Measurements from ENCODE around the gene ETV6. TPM values are rescaled to one million over a fixed set of nuclear protein-coding genes. Genes with fewer than 3 reads are reported as not detected.

The ETV6 gene
- total RNA-seq, 1 donor from 2014 or later, result 31.4 TPM

DNA sequence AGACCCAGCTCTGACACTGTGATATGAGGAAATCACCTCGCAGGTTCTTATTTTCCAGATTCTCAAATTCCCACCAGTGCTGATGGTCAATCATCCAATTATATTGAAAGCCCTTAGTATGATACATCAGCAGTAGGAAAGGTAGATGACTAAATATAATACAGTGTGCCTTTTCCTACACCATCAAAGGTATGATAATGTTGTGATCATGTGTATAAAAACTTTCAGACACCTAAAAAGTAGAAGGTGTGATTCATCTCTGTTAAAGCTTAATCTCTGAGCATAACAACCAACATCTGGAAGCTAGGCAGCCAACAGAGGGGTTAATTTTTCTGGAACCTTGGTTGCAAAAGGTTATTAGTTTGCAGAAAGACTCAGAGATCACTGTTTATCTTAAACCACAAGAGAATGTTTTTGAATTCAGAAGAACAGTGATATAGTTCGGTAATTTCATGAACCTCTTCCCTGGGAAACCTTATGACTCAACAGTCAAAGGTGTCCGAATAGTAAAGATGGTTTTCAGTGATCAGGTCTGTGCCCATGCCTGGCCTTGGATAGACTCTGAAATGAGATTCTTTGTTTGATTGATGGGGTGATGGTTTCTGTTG, 122.5 kb downstream of the ETV6 start:
- Mint-ChIP-seq H3K27me3 (ENCODE audit: low read depth) (no peaks in the 10 kb centered on the region), H3K4me1 (peaks cover 46% of the 10 kb centered on the region), H3K27ac (no peak overlapping the region), H3K36me3 (peaks cover 6% of the 10 kb centered on the region), H3K9me3 (no peaks in the 10 kb centered on the region), H3K4me3 (no peak overlapping the region)
- TF ChIP-seq, protein P1, sequence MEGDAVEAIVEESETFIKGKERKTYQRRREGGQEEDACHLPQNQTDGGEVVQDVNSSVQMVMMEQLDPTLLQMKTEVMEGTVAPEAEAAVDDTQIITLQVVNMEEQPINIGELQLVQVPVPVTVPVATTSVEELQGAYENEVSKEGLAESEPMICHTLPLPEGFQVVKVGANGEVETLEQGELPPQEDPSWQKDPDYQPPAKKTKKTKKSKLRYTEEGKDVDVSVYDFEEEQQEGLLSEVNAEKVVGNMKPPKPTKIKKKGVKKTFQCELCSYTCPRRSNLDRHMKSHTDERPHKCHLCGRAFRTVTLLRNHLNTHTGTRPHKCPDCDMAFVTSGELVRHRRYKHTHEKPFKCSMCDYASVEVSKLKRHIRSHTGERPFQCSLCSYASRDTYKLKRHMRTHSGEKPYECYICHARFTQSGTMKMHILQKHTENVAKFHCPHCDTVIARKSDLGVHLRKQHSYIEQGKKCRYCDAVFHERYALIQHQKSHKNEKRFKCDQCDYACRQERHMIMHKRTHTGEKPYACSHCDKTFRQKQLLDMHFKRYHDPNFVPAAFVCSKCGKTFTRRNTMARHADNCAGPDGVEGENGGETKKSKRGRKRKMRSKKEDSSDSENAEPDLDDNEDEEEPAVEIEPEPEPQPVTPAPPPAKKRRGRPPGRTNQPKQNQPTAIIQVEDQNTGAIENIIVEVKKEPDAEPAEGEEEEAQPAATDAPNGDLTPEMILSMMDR (IDR thresholded peaks at IDR 0.05; ENCODE audit: unreplicated experiment), result no peak
- DNase-seq (ENCODE audit: low spot score in 2 of 2, unreplicated experiment in 2 of 2), result no peak

DNA sequence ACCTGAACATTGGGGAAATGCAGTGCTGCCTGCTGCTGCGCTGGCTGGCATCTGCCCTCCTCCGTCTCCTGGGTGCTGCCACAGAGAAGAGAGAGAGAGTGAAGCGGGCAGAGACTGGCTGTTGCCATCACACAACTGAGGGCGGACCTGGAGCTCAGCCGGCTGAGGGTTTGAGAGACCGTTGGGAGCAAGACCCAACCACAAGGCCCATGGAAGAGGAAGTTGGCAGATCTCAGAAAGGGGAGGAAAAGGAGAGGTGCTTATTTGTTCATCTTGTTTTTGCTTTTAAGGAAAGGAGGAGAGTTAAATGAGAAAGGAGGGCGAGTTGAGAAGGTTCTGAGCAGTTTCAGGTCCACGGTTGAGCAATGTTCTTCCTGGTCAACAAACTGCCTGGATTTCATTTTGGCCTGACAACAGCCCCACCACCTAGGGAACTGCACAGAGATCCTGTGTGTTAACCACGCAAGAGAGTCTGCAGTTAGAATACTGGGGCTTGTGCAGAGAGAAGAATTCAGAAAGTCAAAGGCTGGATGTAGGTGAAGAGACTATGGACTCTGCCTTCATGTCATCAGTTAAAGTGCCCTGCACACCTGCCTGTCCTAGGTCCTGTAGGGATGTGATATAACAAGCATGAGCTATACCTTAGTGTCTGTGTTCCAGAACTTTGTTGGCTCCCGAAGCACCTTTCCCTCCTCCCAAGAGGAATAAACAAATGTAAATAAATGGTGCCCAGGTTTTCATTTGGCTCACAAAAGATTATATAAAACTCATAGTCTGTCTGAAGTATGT, 124.6 kb downstream of the ETV6 start:
- Mint-ChIP-seq H3K4me3 (no peak overlapping the region), H3K27ac (no peak overlapping the region), H3K4me1 (peaks cover 49% of the 10 kb centered on the region), H3K36me3 (peaks cover 6% of the 10 kb centered on the region), H3K27me3 (ENCODE audit: low read depth) (no peaks in the 10 kb centered on the region), H3K9me3 (no peaks in the 10 kb centered on the region)
- no peak for DNase-seq (ENCODE audit: low spot score in 2 of 2, unreplicated experiment in 2 of 2)
- TF ChIP-seq, protein P1 (IDR thresholded peaks at IDR 0.05; ENCODE audit: unreplicated experiment), result no peak

DNA sequence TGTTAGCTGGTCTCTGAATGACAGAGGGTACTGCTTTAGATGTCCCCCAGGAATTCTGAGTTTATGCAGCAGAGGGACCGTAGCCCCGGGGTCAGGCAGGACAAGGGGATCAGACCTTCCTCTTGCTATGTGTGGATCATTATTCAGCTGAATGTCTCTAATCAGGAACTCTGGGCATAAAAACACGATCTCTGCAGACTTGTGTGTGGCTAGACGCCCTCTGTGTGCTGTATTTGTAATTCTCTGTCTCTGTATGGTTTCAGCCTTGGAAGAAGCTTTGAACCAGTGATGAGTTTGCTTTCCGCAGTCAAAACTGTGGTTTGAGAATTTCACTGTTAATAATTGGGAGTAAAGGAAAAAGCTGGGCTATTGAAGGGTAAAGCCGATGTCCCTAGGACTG, 125.3 kb downstream of the ETV6 start:
- no peaks in the 10 kb centered on the region for H3K27me3 Mint-ChIP-seq (ENCODE audit: low read depth)
- H3K4me3 Mint-ChIP-seq, result no peak overlapping the region
- peaks cover 6% of the 10 kb centered on the region for H3K36me3 Mint-ChIP-seq
- H3K4me1 Mint-ChIP-seq, result peaks cover 49% of the 10 kb centered on the region
- no peak for DNase-seq (ENCODE audit: low spot score in 2 of 2, unreplicated experiment in 2 of 2)
- H3K9me3 Mint-ChIP-seq, result no peaks in the 10 kb centered on the region
- H3K27ac Mint-ChIP-seq, result no peak overlapping the region
- TF ChIP-seq, protein P1 (IDR thresholded peaks at IDR 0.05; ENCODE audit: unreplicated experiment), result no peak

DNA sequence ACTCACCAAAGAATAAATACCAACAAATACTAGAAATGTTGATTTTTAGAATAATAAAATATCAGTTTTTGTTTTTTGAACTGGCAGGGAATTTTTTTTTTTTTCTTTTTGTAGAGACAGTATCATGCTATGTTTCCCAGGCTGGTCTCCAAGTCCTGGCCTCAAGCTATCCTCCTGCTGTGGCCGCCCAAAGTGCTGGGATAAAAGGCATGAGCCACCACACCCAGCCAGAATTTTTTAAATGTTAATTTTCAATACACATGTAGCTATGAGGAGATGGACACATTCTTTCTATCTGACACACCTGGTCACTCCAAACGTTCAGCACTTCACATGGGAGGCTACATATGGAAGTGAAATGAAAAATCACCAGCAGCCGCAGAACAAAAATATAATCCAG, 126.8 kb downstream of the ETV6 start:
- no peak overlapping the region for H3K27ac Mint-ChIP-seq
- peaks cover 46% of the 10 kb centered on the region for H3K4me1 Mint-ChIP-seq
- H3K4me3 Mint-ChIP-seq, result no peak overlapping the region
- DNase-seq (ENCODE audit: low spot score in 2 of 2, unreplicated experiment in 2 of 2), result no peak
- peaks cover 6% of the 10 kb centered on the region for H3K36me3 Mint-ChIP-seq
- no peaks in the 10 kb centered on the region for H3K27me3 Mint-ChIP-seq (ENCODE audit: low read depth)
- H3K9me3 Mint-ChIP-seq, result no peaks in the 10 kb centered on the region
- TF ChIP-seq, protein P1 (IDR thresholded peaks at IDR 0.05; ENCODE audit: unreplicated experiment), result no peak

DNA sequence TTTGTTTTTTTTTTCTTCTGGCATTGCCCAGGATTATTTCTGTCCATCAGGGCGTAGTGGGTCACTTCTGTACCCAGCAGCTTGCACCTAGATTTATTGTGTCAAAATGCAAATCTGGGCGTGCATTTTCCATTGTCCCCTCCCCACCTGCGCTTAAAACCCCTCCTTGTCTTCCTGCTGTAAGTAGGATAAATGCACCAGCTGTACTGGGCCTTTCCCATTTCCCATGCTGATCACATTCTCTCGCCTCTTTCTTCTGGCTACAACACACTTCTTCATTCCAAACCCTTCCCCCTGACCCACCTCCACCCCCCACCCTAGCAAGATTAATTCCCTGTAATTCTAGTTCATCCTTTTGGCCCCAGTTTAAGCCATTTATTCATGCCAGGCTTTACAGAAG, 128.0 kb downstream of the ETV6 start:
- Mint-ChIP-seq H3K27ac (peak overlapping the region; percentile 20), H3K4me1 (peaks cover 39% of the 10 kb centered on the region), H3K36me3 (peaks cover 3% of the 10 kb centered on the region), H3K4me3 (no peak overlapping the region), H3K9me3 (no peaks in the 10 kb centered on the region), H3K27me3 (ENCODE audit: low read depth) (no peaks in the 10 kb centered on the region)
- DNase-seq (ENCODE audit: low spot score in 2 of 2, unreplicated experiment in 2 of 2), result no peak
- TF ChIP-seq, protein P1 (IDR thresholded peaks at IDR 0.05; ENCODE audit: unreplicated experiment), result no peak
